Activated naive CD4-positive, alpha-beta T cell (primary cell): Measurements from ENCODE around the gene EFHD1.
"Not testable (repeated sequence)": the region's sequence is repeated elsewhere in the genome, so short reads cannot be mapped to it uniquely, and the experiment has no call there.

Experiments
- DNase-seq, 4 experiments: peaks; one replicate each; lab custom pipeline; 2025; lab: John Stamatoyannopoulos, UW

Gene EFHD1

DNA sequence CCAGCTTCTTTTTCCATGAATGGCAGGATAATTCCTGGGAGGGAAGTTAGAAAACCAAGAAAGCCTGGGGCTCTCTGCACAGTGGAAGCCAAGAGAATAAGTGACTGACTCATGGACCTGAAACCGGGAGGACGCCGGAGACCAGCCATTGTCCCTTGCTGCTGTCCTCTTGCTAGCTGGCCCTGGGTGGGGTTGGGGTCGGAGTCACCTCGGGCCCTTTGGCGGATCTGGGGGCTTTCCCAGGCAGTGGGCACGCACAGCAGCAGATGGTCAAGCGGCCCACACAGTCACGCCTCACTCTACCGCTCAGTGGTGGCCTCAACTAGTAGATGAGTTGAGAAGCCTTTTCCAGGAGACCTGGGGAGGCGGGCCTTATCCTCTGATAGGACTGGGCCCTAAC, 15.6 kb downstream of the EFHD1 start:
- DNase-seq = no peak

DNA sequence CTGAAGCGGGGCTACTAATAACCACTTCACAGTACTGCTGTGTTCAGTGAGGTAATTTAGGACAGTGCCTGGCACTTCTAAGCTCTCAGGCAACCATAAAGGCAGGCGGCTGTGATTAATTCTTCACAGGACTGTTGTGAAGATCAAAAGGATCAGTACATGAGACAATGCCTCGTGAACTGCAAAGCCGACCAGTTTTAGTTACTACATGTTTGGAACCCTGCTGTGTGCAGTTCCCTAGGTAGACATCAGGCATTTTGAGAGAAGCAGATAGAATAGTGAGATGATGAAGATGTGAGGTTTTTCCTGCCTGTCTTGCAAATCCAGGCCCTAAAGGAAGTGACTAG, 19.1 kb downstream of the EFHD1 start:
- DNase-seq = no peak

- DNase-seq = no peak
Observed at GRCh38 chr2:232653441-232653840, 20.0 kb downstream of the EFHD1 start.

- DNase-seq = no peak
Observed at GRCh38 chr2:232655392-232655791, 22.0 kb downstream of the EFHD1 start.

DNA sequence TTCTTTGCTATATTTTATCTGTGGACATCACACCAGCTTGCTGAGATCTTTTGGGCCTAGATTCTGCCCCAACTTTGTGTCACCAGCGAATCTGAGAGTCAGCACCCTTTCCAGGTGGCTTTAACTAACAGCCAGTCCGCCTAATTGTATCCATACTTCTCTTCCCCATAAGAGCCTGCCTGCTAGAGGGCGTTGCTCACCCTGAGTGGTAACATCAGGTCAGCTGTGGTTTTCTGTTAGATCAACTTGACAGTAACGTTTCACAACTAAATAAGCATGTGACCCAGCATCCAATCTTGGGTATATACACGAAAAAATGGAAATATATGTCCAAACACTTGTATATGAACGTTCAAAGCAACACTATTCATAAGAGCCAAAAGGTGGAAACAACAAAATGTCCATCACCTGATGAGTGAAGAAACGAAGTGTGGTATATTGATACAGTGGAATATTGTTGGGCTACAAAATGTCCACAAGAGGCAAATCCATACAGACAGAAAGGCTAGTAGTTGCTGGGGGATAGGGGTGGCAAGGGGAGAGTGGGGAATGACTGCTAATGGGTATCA, 24.9 kb downstream of the EFHD1 start:
- DNase-seq = no peak

DNA sequence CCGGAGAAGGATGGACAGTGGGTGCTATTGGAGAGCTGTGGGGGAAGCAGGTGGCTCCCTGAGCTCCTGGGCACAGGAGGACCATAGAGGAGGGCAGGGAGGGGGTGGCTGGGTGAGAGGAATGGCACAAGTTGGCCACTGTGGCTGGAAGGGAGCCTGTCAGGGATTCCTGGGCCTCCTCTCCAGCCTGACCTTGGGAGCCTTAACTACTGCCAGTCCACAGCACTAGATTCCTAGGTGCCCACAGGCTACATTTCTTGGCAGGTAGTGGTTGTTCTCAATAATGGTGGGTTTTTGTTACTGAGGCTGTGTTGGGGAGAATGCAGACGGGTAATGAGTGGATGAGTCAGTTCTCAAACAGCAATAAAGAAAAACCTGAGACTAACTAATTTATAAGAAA, 26.0 kb downstream of the EFHD1 start:
- DNase-seq = no peak

DNA sequence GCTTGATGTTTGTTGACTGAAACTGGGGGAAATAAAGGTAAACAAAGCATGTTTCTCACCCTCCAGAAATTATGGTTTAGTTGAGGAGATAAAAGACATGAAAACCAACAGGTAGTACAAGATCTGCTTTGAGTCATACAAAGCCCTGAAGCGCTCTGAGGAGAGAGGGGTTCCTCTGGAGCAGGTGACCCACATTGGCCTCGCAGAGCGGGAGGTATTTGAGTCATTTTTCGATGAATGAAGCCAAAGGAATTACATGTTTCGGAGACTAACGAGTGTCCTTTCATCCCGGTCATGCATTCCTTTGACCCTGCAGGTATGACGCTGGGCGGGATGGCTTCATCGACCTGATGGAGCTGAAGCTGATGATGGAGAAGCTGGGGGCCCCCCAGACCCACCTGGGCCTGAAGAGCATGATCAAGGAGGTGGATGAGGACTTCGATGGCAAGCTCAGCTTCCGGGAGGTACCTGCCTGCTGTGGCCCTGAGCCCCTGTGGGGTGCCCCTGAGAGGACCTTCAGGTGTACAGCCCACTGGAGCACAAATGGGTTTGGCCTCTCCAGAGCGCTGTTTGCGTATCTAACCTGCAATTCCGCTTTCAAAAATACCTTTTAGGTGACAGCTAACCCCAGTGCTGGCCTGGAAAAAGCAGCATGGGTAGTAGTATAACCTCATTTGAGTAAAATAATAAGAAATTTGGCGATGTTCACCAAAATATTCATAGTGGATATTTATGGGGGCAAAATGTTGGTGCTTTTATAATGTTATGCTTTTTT, 29.3 kb downstream of the EFHD1 start:
- no peak for DNase-seq

DNA sequence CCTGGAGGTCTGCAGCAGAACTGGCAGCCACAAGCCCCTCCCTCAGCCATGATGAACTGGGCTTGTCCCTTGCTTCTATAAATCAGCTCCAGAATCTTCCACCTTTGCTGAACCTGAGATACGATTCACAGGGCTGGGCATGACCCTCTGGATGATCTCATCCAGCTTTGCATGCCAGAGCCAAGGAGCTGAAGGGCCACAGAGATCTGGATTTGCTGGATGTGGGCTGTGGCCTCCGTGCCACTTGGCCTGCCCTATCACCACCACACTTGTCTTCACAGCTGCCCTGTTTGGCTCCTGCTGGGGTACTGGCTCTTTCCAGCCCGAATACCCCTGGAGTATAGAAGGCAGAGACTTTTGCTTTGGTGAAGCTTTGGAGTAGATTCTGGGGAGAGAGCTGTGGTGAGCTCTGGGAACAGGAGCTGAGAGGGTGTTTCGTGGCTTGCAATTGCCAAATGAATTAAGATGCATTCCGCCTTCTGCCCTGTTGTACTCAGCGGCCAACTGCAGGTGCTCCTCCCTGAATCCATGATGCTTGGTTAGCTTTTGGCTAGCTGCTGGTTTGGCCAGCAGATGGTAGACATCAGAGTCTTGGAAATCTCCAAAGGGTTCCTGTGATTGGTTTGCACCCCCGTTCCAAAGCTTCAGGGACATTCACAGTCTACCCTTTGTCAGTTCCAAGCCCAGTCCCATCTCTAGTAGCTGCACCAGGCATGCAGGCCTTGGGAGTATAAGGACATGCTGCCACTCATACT, 32.8 kb downstream of the EFHD1 start:
- no peak for DNase-seq

GRCh38 chr2:232667989-232668583, 34.7 kb downstream of the EFHD1 start:
- DNase-seq = no peak

- no peak for DNase-seq
Observed at GRCh38 chr2:232668805-232669444, 35.5 kb downstream of the EFHD1 start.

DNA sequence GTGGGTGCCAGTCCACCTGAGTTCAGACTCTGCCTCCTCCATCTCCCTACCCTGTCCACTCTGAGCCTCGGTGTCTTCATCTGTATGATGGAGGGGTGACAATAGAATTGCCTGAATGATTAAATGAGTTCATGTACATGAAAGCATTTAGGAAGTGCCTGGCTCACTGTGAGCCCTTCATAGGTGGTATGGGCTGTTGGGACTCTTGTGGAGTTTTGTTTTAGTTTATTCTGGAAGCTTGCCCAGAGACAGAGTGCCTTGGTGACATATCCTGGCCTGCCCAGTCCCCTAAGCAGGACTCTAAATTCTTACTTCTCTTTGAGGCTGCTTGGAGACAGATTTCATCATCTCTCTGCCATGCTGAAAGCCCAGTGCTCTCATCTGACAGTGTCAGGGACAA, 39.2 kb downstream of the EFHD1 start:
- DNase-seq = no peak

DNA sequence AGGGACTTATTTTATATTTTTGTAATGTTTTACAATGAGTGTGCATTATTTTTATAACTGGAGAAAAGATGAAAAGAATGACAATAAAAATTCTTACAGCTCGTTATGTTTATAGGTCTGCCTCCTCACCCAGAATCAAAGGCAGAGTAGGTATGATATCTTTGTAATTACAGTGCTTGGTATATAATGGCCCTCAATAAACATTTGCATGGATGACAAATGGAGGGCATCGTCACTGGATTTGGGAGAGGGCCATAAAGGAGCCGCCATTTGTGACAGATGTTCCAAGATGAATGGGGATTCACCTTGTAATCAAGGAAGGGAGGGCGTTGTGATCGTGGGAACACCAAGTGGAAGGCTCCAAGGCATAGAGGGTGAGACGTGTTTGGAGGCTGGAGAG, 41.1 kb downstream of the EFHD1 start:
- no peak for DNase-seq

DNA sequence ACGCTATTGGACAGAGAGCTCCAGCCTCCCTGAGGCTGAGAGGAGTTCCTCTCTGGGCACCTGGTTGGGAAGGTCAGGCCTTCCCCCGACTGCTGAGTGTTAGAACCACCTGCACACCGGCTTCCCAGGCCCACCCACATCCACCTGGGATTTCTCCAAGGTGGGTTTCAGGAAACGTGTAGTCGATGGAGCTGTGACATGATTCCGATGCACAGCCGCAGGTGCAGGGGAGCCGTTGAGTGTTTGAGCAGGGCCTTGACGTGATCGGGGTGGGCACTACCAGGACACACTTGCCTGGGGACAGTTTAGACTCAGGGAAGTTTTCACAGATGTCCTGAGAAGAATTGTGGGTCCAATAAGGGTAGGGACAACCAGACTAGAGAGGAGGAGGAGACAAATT, 42.0 kb downstream of the EFHD1 start:
- no peak for DNase-seq

GRCh38 chr2:232680006-232680405, 46.6 kb downstream of the EFHD1 start:
- DNase-seq = no peak

GRCh38 chr2:232681527-232681926, 48.1 kb downstream of the EFHD1 start:
- no peak for DNase-seq

- no peak for DNase-seq
Observed at GRCh38 chr2:232683368-232683767, 50.0 kb downstream of the EFHD1 start.

GRCh38 chr2:232685391-232685790, 52.0 kb downstream of the EFHD1 start:
- not testable (repeated sequence) for DNase-seq

- DNase-seq = no peak
Observed at GRCh38 chr2:232687382-232688160, 54.2 kb downstream of the EFHD1 start.

DNA sequence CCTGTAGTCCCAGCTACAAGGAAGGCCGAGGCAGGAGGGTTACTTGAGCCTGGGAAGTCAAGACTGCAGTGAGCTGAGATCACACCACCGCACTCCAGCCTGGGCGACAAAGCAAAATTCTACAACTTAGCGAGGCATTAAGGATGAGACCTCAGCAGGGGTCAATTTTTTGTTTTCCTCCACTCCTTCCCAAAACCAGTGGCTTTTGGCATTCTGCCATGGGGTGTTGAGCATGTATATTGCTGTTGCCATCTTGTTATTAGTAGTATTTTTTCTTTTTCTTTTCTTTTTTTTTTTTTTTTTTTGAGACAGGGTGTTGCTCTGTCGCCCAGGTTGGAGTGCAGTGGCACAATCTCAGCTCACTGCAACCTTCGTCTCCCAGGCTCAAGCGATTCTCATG, 54.8 kb downstream of the EFHD1 start:
- no peak for DNase-seq

DNA sequence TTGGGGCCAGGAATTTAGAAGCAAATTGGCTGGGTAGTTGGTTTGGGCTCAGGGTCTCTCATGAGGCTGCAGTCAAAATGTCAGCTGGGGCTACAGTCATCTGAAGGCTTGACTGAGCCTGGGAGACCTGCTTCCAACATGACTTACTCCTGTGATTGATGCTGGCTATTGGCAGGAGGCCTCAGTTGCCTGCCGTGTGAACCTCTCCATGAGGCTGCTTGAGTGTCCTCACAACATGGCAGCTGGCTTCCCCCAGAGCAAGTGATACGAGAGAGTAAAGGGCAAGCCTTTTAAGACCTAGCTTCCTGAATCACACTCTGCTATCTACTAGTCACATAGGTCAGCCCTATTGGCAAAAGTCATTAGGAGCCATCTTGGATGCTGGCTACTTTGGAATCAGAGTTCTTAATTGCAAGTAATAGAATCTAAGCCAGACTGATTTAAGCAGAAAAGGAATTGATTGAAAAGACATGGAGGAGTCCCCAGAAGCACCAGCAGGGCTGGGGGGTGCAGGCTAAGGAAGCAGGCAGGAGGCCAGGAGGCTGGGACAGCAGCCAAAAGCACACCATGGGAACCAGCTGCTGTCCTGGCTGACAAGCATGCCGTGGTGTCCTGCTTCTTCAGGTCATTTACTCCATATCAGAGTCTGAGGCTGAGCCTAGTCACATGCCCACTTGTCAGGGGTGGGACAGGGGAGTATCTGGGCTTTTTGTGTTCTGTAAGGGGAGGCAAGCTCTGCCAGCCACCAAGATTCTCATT, 55.9 kb downstream of the EFHD1 start:
- no peak for DNase-seq

DNA sequence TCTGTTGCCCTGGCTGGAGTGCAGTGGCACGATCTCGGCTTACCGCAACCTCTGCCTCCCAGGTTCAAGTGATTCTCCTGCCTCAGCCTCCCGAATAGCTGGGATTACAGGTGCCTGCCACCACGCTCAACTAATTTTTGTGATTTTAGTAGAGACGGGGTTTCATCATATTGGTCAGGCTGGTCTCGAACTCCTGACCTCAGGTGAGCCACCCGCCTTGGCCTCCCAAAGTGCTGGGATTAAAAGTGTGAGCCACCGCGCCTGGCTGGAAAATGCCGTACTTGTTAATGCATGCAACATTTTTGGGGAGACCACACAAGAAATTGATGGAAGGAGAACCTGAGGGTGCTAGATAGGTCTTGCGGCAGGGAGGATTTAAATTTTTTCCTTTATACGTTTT, 57.7 kb downstream of the EFHD1 start:
- not testable (repeated sequence) for DNase-seq
